Tibial nerve (tissue), 4 donors: ENCODE data around the gene MRPS11.

ENCODE experiments used
- EP300 ChIP-seq, 2 donors: sonication (generic); formaldehyde crosslinking; IDR thresholded peaks; one replicate each; pipeline ENCODE4 v1.6.1; 2017; ENCODE audit warnings: antibody characterized with exemption in 2 of 2, mild to moderate bottlenecking in 1 of 2
- TF ChIP-seq, protein P1 (sequence below), 5 experiments: fragments of 200-600 bp in 3 of 5; fragments of 450-650 bp in 2 of 5; sonication (generic) in 3 of 5; IDR thresholded peaks; one replicate each; pipeline ENCODE4 v1.5.1; 2016 to 2019; ENCODE audit warnings: antibody characterized with exemption in 5 of 5, mild to moderate bottlenecking in 3 of 5, moderate library complexity in 2 of 5

DNA sequence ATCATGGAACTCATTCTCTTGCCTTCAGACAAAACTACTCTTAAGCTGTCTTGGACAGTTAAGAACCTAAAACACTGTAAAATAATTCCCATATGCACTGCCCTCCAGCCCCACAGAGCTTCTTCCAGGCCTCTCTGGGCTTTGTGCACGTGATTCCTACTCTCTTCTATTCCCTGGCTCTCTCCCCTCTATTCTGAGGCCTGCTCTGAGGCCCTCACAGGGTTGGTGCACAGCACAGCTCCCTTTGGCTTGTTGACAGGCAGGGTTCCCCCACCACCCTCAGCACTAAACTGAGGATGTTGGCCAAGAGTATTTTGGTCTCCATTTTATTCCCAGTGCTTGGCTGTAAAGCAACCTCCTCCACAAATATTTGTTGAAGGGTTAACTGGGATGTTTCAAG lies 13.9 kb upstream of the MRPS11 start:
- TF ChIP-seq, protein P1, sequence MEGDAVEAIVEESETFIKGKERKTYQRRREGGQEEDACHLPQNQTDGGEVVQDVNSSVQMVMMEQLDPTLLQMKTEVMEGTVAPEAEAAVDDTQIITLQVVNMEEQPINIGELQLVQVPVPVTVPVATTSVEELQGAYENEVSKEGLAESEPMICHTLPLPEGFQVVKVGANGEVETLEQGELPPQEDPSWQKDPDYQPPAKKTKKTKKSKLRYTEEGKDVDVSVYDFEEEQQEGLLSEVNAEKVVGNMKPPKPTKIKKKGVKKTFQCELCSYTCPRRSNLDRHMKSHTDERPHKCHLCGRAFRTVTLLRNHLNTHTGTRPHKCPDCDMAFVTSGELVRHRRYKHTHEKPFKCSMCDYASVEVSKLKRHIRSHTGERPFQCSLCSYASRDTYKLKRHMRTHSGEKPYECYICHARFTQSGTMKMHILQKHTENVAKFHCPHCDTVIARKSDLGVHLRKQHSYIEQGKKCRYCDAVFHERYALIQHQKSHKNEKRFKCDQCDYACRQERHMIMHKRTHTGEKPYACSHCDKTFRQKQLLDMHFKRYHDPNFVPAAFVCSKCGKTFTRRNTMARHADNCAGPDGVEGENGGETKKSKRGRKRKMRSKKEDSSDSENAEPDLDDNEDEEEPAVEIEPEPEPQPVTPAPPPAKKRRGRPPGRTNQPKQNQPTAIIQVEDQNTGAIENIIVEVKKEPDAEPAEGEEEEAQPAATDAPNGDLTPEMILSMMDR (IDR thresholded peaks at IDR 0.05): no peak
- TF ChIP-seq EP300 (IDR thresholded peaks at IDR 0.05): no peak
